NT2/D1 (cell line): ENCODE measurements around the gene GNA12.

Experiments
- YY1 ChIP-seq: IDR thresholded peaks from 2 replicates; pipeline ENCODE4 v1.6.1; 2011; ENCODE audit not compliant: insufficient read length, insufficient read depth
- ZNF274 ChIP-seq: IDR thresholded peaks from 2 replicates; pipeline ENCODE4 v1.6.1; 2011; ENCODE audit warnings: mild to moderate bottlenecking, low read depth, low read length

DNA sequence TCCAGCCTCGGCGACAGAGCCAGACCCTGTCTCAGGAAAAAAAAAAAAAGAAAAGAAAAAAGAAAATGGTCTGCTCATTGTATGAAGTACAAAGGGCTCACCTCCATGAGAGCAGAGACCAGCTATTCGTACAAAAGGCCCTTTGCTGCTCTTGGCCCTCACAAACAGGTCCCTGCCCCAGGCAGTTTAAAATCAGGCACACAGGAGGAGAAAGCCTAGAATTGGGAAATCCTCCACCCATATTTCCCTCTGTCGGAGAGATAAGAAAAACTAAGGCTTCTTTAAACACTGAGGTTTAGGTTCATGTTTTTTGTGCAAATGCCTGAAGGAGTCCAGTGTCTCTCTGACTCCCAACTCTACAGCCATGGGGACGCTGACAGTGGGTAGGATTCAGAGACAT lies 15.1 kb downstream of the GNA12 start:
- TF ChIP-seq YY1 (no peak), ZNF274 (no peak)
